ENCODE results near the gene ANO8.

ANO8 gene

GRCh38 chr19:17329366-17330261 lies 5.0 kb downstream of the ANO8 start:
- no peak for DNase-seq (ENCODE audit: low spot score)

GRCh38 chr19:17328517-17329365 lies 5.9 kb downstream of the ANO8 start:
- no peak for DNase-seq (ENCODE audit: low spot score)

DNA sequence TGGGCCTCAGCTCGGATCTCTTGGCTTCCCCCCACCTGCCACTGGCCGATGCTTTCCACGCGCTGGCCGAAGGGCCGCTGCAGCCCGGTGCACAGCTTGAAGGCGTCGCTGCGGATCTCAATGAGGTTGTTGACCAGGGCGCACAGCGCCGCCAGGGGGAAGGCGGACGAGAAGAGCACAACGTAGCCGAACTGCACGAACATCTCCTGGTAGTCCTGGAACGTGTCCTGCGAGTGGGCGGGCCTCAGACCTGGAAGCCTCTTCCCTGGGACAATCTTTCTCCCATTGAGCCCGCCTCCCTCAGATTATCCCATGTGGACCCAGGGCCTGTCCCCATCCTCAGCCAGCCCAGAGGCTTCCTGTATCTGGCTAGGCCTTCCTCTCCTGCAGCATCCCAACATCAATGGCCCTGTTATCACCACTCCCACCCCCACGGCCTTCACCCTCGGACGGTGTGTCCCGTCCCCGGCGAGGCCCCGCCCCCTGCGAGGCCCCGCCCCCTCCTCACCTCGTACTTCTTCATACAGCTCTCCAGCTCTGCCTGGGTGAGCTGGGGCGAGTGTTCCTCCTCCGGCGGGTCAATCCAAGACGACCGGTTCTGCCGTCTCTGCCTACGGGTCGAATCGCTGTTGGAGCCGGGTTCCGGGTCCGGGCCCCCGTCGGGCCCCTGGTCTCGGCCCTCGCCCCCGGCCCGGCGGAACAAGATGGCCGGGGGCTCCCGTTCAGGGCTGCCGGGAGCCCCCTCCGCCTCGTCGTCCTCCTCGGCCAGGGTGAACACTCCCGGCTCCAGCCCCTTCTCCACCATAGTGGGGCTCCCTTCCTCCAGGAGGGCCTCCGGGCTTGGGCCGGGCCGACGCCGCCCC lies 6.8 kb downstream of the ANO8 start:
- no peak for DNase-seq (ENCODE audit: low spot score)

DNA sequence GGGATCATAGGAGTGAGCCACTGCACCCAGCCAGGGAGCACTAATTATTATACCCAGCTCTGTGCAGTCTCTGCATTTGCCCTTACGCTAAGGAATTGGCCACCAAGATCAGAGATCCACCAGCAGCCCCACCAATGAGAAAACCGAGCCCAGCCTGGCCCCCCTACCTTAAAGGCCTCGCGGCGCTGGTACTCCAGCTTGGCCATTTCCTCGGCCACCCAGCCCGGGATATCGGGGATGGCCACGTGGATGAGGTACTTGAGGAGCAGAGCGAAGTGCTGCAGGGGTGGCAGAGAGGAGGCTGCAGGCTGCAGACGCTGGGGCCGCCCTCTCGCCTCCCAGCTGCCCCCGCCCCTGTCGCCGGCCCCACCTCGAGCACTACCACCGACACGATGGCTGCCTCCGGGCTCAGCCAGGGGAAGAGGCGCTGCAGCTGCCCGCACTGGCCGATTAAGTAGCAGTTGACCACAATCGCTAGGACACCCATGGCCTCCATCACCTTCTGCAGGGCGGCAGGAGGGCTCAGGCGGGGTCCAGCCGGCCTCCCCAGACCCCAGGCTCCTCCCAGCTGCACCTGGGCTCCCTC lies 7.5 kb downstream of the ANO8 start:
- no peak for DNase-seq (ENCODE audit: low spot score)

GRCh38 chr19:17326595-17326966 lies 8.1 kb downstream of the ANO8 start:
- DNase-seq (ENCODE audit: low spot score), result no peak

- peak; percentile 79 for DNase-seq (ENCODE audit: low spot score)
These were observed 8.6 kb downstream of the ANO8 start for GRCh38 chr19:17325881-17326594.

GRCh38 chr19:17325133-17325532 lies 9.5 kb downstream of the ANO8 start:
- DNase-seq (ENCODE audit: low spot score), result no peak

GRCh38 chr19:17324357-17325114 lies 10.1 kb downstream of the ANO8 start:
- DNase-seq (ENCODE audit: low spot score), result no peak

DNA sequence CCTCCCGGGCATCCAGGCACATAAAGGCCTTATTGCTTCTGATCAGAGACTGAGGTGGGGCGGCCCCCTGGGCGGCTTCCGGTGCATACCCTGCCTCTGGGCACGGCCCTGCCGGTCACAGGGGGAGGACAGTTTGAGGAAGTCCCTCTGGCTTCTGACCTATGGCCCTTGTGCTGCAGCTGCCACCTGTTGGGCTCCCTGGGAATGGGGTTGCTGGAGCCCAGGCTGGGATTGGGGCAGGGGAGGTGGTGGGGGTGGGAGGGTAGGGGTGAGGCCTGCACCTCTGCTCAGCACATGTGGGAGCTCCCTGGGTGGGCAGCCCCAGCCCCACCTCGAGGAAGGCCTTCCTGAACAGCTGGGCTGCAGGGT lies 10.7 kb downstream of the ANO8 start:
- no peak for DNase-seq (ENCODE audit: low spot score)

DNA sequence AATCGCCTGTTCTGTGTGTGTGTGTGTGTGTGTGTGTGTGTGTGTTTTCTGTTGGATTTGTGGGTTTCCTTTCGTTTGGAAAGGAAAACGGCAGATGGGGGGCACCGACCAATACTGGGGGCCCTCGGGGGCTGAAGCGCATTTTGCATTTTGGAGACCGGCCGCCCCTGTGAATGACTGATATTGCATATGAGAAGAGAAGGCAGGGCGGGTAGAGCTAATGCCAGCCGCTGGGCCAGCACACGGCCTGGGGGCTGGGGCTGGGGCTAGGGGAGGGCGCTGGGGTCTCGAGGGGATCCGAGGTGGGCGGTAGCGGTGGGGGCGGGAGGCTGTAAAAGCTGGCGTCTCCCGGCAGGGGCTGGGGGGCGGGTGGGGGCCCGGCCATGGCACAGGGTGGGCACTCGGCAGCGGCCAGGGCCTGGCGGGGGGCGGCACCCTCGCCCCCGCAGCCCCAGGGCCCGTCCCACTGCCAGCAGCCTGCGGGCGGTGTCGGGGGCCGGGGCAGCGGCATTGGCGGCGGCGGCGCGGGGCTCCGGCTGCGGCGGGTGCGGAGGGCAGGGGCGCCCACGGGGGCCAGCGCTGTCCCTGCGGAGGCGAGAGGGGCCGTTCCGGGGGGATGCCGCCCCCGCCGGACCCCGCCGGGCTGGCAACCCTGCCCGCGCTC lies 11.2 kb downstream of the ANO8 start:
- DNase-seq (ENCODE audit: low spot score), result no peak

- no peak for DNase-seq (ENCODE audit: low spot score)
These were observed 11.8 kb downstream of the ANO8 start for GRCh38 chr19:17322854-17323253.

GRCh38 chr19:17321655-17322489 lies 12.8 kb downstream of the ANO8 start:
- DNase-seq (ENCODE audit: low spot score), result no peak

- DNase-seq (ENCODE audit: low spot score), result no peak
These were observed 14.2 kb downstream of the ANO8 start for GRCh38 chr19:17320435-17320834.

DNA sequence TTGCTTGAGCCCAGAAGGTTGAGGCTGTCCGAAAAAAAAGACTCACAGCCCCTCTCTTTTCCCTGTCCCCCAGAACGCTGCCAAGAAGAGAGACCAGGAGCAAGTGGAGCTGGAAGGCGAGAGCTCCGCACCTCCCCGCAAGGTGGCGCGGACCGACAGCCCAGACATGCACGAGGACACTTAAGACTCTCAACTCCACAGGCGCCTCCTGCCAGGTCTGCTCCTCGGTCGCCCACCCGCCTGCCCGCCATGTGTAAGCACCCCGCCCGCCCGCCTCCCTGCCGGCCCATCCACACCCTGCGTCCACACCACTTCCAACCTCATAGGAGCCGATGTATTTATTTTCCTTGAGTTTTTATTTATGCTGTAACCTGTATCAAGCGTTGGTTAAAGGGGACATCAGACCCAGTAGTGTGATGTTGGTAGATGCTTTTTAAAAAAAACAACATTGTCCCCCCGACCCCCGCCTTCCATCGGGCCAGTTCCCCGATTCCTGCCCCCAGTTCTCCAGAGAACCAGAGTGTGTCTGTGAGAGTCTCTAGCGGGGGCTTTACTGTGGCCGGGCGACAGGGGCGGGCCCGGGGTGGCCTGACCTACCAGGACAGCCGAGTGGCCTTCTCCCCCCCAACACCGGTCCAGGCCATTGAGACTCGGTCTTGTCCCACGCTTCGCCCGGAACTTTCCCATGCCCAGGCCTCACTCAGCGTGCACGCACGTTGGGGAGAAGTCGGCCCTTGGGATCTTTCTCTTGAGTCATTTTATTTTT lies 15.0 kb downstream of the ANO8 start:
- DNase-seq (ENCODE audit: low spot score), result no peak

- no peak for DNase-seq (ENCODE audit: low spot score)
These were observed 15.7 kb downstream of the ANO8 start for GRCh38 chr19:17318966-17319365.

- DNase-seq (ENCODE audit: low spot score), result no peak
These were observed 20.6 kb downstream of the ANO8 start for GRCh38 chr19:17314007-17314593.

DNA sequence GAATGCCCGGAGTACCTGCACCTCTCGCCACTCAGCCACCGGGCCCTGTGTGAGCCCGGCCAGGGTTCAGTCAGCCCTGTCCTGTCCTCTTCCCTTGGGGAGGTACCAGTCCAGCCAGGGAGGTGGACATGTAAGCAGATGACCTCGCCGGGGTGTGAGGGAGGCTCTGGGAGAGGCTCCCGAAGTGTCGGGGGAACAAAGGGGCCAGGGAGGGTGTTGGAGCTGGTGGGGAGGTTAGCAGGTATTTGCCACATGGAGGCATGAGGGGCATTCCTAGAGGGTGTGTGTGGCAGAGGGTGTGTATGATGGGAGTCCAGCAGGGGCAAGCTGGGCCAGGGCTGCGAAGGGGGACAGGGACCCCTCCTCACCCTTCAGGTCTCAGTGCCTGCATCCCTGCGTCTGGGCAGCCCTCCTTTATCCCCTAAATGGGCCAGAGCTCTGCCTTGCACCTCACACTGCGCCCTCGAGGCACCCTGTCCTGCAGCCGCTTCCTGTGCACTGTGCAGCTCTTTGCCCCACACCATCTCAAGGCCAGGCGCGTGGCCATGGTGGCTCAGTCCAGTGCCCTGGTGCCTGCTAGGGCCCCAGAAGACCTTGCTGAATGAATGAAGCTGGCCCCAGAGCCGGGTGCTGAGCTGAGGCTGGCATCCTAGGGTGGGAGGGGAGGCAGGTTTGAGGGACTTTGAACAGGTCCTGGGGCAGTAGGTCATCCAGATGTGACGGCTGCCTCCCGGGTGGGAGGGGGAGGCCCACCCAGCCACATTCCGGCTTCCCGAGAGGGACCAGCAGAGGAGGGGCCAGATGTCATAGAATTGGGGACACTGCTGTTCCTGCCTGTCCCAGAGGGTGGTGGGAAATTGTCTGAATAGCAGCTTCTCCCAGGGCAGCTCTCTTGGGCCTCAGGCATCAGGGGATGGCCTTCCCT lies 22.2 kb downstream of the ANO8 start:
- DNase-seq (ENCODE audit: low spot score), result no peak

All from globus pallidus (tissue), 1 donor.